Occipital lobe (tissue), 1 donor: Measurements from ENCODE around the gene BTN3A1. TPM values are rescaled to one million over a fixed set of nuclear protein-coding genes. Genes with fewer than 3 reads are reported as not detected.

Experiments used
- total RNA-seq: library from RNA; depleted of rRNA; stranded (reverse); fragments of >200 nt; gene quantifications from one replicate; pipeline ENCODE4 v1.2.3, GENCODE V29; 2014

Gene BTN3A1
- total RNA-seq, 1 donor from 2014 or later = 17.5 TPM

Other genes with a start within 250 kb of the BTN3A1 start
- gene BTN3A2, start 37.1 kb upstream of the BTN3A1 start, total RNA-seq = 2.3 TPM
- 4.2 TPM for gene BTN2A2, start 19.2 kb upstream of the BTN3A1 start, total RNA-seq
- gene BTN3A3, start 38.2 kb downstream of the BTN3A1 start, total RNA-seq = 2.8 TPM
- 13.1 TPM for gene BTN2A1, start 55.7 kb downstream of the BTN3A1 start, total RNA-seq
- not detected for gene BTN1A1, start 98.0 kb downstream of the BTN3A1 start, total RNA-seq
- 65.8 TPM for gene HMGN4, start 136.1 kb downstream of the BTN3A1 start, total RNA-seq
- 10.9 TPM for gene ABT1, start 194.7 kb downstream of the BTN3A1 start, total RNA-seq